ENCODE results near the gene KCNH2. TPM values are rescaled to one million over a fixed set of nuclear protein-coding genes. Genes with fewer than 3 reads are reported as not detected.

Gene KCNH2
- polyA plus RNA-seq, 1 of the 3 experiments (the other 2 are of a cell fraction) = 2.2 TPM

DNA sequence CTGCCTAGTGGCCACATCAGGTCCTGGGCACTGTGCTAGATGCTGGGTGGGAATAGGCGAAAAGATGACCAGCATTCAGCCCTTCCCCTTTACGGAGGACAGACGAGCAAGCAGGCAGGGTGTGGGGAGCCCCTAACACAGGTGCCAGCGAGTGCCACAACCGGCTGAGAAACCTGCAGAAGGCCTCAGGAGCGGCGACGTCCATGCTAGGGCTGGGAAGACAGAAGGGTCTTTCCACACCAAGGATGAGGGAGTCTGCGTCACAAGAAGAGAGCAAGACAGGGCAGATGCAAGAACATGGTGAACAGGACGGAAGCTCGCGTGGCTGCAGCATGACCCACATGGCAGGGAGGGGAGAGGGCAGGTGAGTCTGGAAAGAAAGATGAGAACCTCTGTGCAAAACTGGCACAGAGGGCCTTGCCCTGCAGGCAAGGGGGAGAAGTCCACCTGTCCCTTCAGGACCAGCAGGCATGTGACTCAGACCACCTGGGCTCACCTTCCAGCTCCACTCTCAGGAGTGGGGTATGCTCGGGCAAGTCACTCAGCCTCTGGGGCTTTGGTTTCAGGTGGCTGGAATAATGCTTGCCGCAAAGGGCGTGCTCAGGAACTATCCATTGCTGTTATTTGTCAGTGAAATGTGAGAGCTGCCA is 36.6 kb downstream of the KCNH2 start:
- Histone ChIP-seq H3K9me3 (no peaks in the 10 kb centered on the region), H3K27ac (ENCODE audit: low read depth in 2 of 2, low read length in 1 of 2) (peak overlapping the region in 1 of 2 experiments; percentile 82; a peak in 2 of 4 replicates), H3K36me3 (replicated peaks in 1 of 2; ENCODE audit: control insufficient read depth in 1 of 2, insufficient read depth in 2 of 2, low read length in 1 of 2) (no peaks in the 10 kb centered on the region), H3K79me2 (ENCODE audit: insufficient read depth) (no peaks in the 10 kb centered on the region), H3K9me2 (no peaks in the 10 kb centered on the region), H3K4me1 (ENCODE audit: control insufficient read depth in 1 of 2, insufficient read depth in 2 of 2, low read depth in 1 of 2, low read length in 1 of 2) (peaks cover 0 to 78% of the 10 kb centered on the region in 2 experiments; a peak in 2 of 4 replicates), H3K4me2 (no peak overlapping the region), H3K27me3 (ENCODE audit: insufficient read depth) (peaks cover 13% of the 10 kb centered on the region; the same call in 1 of the 2 replicates), H3K4me3 (ENCODE audit: low read depth in 2 of 2, low read length in 1 of 2) (no peak overlapping the region), H3F3A (replicated peaks; ENCODE audit: insufficient read depth) (no peaks in the 10 kb centered on the region), H3K9ac (no peak overlapping the region), H4K20me1 (ENCODE audit: insufficient read depth) (no peaks in the 10 kb centered on the region), H2AFZ (ENCODE audit: low read depth) (no peak overlapping the region)
- no peak for TF ChIP-seq SIN3A (IDR thresholded peaks at IDR 0.05; ENCODE audit: borderline replicate concordance, low read depth, low read length)
- TF ChIP-seq, protein P1, sequence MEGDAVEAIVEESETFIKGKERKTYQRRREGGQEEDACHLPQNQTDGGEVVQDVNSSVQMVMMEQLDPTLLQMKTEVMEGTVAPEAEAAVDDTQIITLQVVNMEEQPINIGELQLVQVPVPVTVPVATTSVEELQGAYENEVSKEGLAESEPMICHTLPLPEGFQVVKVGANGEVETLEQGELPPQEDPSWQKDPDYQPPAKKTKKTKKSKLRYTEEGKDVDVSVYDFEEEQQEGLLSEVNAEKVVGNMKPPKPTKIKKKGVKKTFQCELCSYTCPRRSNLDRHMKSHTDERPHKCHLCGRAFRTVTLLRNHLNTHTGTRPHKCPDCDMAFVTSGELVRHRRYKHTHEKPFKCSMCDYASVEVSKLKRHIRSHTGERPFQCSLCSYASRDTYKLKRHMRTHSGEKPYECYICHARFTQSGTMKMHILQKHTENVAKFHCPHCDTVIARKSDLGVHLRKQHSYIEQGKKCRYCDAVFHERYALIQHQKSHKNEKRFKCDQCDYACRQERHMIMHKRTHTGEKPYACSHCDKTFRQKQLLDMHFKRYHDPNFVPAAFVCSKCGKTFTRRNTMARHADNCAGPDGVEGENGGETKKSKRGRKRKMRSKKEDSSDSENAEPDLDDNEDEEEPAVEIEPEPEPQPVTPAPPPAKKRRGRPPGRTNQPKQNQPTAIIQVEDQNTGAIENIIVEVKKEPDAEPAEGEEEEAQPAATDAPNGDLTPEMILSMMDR (IDR thresholded peaks at IDR 0.05) = no peak
- TF ChIP-seq TEAD4 (IDR thresholded peaks at IDR 0.05; ENCODE audit: borderline replicate concordance, insufficient read depth) = no peak
- TF ChIP-seq, protein P2, sequence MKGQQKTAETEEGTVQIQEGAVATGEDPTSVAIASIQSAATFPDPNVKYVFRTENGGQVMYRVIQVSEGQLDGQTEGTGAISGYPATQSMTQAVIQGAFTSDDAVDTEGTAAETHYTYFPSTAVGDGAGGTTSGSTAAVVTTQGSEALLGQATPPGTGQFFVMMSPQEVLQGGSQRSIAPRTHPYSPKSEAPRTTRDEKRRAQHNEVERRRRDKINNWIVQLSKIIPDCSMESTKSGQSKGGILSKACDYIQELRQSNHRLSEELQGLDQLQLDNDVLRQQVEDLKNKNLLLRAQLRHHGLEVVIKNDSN (IDR thresholded peaks at IDR 0.05; ENCODE audit: borderline replicate concordance, low read depth) = no peak
- TF ChIP-seq FOSL2 (IDR thresholded peaks at IDR 0.05; ENCODE audit: borderline replicate concordance, low read depth) = no peak
- TF ChIP-seq GATA2 (CRISPR knock-in tag; IDR thresholded peaks at IDR 0.05) = no peak
- no peak for TF ChIP-seq MXI1 (IDR thresholded peaks at IDR 0.05; ENCODE audit: low read depth, low read length)
- TF ChIP-seq FOXM1 (IDR thresholded peaks at IDR 0.05; ENCODE audit: low read depth) = no peak
- TF ChIP-seq, protein P3, sequence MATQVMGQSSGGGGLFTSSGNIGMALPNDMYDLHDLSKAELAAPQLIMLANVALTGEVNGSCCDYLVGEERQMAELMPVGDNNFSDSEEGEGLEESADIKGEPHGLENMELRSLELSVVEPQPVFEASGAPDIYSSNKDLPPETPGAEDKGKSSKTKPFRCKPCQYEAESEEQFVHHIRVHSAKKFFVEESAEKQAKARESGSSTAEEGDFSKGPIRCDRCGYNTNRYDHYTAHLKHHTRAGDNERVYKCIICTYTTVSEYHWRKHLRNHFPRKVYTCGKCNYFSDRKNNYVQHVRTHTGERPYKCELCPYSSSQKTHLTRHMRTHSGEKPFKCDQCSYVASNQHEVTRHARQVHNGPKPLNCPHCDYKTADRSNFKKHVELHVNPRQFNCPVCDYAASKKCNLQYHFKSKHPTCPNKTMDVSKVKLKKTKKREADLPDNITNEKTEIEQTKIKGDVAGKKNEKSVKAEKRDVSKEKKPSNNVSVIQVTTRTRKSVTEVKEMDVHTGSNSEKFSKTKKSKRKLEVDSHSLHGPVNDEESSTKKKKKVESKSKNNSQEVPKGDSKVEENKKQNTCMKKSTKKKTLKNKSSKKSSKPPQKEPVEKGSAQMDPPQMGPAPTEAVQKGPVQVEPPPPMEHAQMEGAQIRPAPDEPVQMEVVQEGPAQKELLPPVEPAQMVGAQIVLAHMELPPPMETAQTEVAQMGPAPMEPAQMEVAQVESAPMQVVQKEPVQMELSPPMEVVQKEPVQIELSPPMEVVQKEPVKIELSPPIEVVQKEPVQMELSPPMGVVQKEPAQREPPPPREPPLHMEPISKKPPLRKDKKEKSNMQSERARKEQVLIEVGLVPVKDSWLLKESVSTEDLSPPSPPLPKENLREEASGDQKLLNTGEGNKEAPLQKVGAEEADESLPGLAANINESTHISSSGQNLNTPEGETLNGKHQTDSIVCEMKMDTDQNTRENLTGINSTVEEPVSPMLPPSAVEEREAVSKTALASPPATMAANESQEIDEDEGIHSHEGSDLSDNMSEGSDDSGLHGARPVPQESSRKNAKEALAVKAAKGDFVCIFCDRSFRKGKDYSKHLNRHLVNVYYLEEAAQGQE (IDR thresholded peaks at IDR 0.05; ENCODE audit: low read depth, low read length) = no peak
- no peak for TF ChIP-seq POLR2AphosphoS5 (IDR thresholded peaks at IDR 0.05; ENCODE audit: low read depth, low read length)
- WGBS (ENCODE audit: low lambda C conversion rate) = 72% methylated on average over 15 of the region's 15 CpGs
- DNase-seq = no peak
- POLR2A ChIA-PET = interaction anchor here (1.0 to 2.0 kb wide), 3 partner anchors 11 to 40 kb away, joined by 3 to 7 read pairs (median 7); no protein-coding TSS in a partner anchor
- CTCF ChIA-PET = interaction anchor here (0.7 to 3.4 kb wide), 10 partner anchors 9 to 48 kb away, joined by 3 to 26 read pairs (median 6); no protein-coding TSS in a partner anchor
